AG04449 (cell line): ENCODE measurements around the gene DENND5B.

ENCODE experiments used
- CTCF ChIA-PET: fragments of 350-600 bp; formaldehyde crosslinking; extraction: SDS; loops from one replicate; lab custom pipeline; 2021; ENCODE audit warnings: antibody characterized with exemption; lab: Yijun Ruan, JAX
- POLR2A ChIA-PET: fragments of 400-600, 350-600 bp; formaldehyde crosslinking; extraction: SDS; loops from one replicate; lab custom pipeline; 2020; ENCODE audit warnings: antibody characterized with exemption, inconsistent platforms; lab: Yijun Ruan, JAX
- DNase-seq: peaks from one replicate; pipeline ENCODE4 v3.0.0-alpha.2; 2010; ENCODE audit warnings: low read depth, low spot score
- H3K4me3 ChIP-seq: 2 replicates; pipeline ENCODE4 v1.5.1; 2011; ENCODE audit warnings: low read depth, mild to moderate bottlenecking, control low read depth, low read length
- TF ChIP-seq, protein P1 (sequence below): IDR thresholded peaks from one replicate; pipeline ENCODE4 v1.5.1; 2011; ENCODE audit warnings: mild to moderate bottlenecking, moderate library complexity, low read length, control low read depth, inconsistent platforms; ENCODE audit not compliant: insufficient read depth; ENCODE audit errors: missing control alignments

DENND5B gene

DNA sequence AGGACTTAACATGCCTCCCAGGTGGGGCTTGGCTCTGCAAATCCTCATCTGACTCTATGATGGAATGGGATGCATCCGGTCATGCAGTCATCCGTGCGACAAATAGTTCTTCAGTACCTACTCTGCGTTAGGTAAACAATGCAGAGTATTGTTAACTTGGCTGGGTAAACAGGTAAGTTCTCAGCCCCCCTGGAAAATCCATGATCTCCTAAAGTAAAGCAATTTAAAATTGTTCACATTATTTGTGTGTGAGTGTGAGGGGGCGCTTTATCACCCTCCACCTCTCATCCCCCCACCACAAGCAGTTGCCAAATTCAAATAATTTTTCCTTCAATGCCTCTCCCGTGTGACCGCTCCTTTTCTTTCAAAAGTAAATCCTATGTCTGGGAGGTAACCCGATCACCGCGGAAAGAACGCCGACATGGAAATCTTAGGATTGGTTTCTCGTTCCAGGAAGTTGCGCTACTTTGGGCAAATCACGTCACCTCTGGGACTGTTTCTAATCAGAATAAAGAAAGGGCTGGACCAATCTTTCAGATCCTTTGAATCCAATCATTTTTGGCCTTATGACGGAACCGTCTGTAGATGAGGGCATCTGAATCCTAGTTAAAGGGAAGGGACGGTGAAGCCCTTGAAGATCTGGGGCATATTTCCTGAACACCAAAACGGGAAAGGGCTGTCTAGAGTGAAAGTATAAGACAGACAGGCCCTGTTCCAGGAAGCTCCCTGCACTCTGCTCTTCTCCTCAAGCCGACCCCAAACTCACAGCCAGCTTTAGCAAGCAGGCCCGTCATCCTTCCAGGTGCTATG, 221.0 kb downstream of the DENND5B start:
- DNase-seq: peak; percentile 5
- TF ChIP-seq, protein P1, sequence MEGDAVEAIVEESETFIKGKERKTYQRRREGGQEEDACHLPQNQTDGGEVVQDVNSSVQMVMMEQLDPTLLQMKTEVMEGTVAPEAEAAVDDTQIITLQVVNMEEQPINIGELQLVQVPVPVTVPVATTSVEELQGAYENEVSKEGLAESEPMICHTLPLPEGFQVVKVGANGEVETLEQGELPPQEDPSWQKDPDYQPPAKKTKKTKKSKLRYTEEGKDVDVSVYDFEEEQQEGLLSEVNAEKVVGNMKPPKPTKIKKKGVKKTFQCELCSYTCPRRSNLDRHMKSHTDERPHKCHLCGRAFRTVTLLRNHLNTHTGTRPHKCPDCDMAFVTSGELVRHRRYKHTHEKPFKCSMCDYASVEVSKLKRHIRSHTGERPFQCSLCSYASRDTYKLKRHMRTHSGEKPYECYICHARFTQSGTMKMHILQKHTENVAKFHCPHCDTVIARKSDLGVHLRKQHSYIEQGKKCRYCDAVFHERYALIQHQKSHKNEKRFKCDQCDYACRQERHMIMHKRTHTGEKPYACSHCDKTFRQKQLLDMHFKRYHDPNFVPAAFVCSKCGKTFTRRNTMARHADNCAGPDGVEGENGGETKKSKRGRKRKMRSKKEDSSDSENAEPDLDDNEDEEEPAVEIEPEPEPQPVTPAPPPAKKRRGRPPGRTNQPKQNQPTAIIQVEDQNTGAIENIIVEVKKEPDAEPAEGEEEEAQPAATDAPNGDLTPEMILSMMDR: no peak
- ChIA-PET POLR2A (no interaction called here), CTCF (interaction anchor here (1.2 to 1.5 kb wide), 2 partner anchors 15 to 21 kb away, joined by 3 to 5 read pairs; no protein-coding TSS in a partner anchor)
- H3K4me3 ChIP-seq: peak overlapping the region; percentile 16

DNA sequence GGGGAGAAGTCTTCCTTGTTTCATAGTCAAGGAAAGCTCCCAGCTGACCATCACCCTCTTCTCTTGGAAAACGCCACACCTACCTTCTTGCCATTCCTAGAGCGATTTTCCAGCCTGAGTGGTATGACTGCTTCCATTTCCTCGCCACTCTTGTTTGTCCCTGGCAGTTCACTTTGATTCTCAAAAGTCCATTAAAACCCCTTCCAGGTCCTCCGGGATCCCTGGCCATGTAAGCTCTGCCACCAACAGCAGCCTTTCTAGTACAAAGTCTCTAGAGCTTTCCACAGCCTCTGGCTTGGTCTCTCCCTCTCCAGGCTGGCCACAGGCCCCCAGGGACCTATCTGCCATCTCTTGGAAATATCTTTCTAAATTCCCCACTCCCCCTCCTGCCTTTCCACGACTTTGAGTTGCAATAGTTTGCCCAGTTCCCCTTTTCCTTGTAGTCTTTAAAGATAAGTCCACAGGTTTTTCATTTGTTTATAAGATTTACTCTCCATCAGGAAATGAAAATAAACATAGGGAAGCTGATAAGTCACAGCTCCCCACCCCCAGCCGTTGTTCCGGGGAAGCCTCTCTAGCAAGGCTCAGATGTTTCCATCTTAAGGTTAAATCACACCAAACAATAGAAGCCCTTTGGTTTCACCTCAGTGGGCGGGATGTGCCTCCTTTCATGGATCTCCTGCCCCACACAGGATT, 222.1 kb downstream of the DENND5B start:
- CTCF ChIA-PET: interaction anchor here (0.9 to 1.0 kb wide), 3 partner anchors 12 to 34 kb away, joined by 3 to 4 read pairs (median 3); no protein-coding TSS in a partner anchor
- TF ChIP-seq, protein P1: no peak
- POLR2A ChIA-PET: interaction anchor here (0.7 kb wide), 1 partner anchor 21 kb away, joined by 5 read pairs; no protein-coding TSS in a partner anchor
- no peak overlapping the region for H3K4me3 ChIP-seq
- DNase-seq: no peak

DNA sequence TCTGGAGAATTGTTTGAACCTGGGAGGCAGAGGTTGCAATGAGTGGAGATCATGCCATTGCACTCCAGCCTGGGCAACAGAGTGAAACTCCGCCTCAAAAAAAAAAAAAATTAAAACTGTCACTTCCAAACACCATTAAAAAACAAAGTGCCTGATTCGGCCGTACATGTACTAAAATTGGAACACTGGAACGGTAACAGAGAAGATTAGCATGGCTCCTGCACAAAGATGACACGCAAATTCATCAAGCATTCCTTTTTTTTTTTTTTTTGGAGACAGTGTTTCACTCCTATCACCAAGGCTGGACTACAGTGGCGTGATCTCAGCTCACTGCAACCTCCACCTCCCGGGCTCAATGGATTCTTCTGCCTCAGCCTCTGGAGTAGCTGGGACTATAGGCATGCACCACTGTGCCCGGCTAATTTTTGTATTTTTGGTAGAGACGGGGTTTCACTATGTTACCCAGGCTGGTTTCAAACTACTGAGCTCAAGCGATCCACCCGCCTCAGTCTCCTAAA, 224.8 kb downstream of the DENND5B start:
- TF ChIP-seq, protein P1: no peak
- H3K4me3 ChIP-seq: no peak overlapping the region
- no peak for DNase-seq
- CTCF ChIA-PET: no interaction called here
- POLR2A ChIA-PET: no interaction called here

DNA sequence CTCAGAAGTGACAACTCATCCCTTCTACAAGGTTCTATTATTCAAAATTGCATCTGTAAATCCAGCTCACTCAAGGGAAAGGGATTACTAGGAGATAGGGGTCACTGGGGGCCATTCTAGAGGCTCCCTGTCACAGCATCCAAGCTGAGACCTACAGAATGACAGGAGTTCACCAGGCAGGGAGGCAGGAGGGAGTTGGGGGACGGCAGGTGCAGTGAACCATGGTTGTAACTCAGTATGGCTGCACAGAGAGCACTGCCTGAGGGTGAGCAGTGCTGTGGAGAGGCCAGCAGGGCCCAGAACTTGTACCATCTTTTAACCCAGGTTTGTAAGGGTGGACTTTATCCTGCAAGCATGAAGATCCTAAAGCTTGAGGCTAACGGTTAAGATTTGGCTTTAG, 227.1 kb downstream of the DENND5B start:
- TF ChIP-seq, protein P1: no peak
- POLR2A ChIA-PET: no interaction called here
- no peak overlapping the region for H3K4me3 ChIP-seq
- CTCF ChIA-PET: interaction anchor here (1.4 kb wide), 1 partner anchor 92 kb away, joined by 4 read pairs; no protein-coding TSS in a partner anchor
- no peak for DNase-seq

DNA sequence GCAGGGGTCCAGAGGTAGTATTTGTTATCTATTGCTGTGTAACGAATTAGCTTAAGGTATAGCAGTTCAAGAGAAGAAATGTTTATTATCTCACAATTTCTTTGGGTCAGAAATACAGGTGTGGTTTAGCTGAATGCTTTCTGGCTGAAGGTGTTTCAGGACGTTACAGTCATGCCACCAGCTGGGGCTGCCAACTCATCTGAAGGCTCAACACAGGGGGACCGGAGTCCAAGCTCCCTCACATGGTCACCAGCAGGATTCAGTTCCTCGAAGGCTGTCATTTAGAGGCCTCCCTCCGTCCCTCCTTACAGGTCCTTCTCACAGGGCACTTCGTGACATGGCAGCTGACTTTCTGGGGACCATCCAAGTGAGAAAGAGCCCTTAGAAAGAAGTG, 227.5 kb downstream of the DENND5B start:
- TF ChIP-seq, protein P1: no peak
- no peak for DNase-seq
- no peak overlapping the region for H3K4me3 ChIP-seq
- CTCF ChIA-PET: interaction anchor here (1.4 kb wide), 1 partner anchor 92 kb away, joined by 4 read pairs; no protein-coding TSS in a partner anchor
- POLR2A ChIA-PET: no interaction called here
